HG02623 (cell line): ENCODE data around the gene PLD4.
A peak's percentile ranks its signal among the peaks of the same experiment; 100 is the strongest.
"Not testable (repeated sequence)": the region's sequence is repeated elsewhere in the genome, so short reads cannot be mapped to it uniquely, and the experiment has no call there.

ENCODE experiments used
- ATAC-seq: cut with Tn5 transposase; IDR thresholded peaks from one replicate; pipeline ENCODE4 v1.9.1; 2021; ENCODE audit warnings: moderate library complexity; ENCODE audit not compliant: unreplicated experiment

PLD4 gene, protein sequence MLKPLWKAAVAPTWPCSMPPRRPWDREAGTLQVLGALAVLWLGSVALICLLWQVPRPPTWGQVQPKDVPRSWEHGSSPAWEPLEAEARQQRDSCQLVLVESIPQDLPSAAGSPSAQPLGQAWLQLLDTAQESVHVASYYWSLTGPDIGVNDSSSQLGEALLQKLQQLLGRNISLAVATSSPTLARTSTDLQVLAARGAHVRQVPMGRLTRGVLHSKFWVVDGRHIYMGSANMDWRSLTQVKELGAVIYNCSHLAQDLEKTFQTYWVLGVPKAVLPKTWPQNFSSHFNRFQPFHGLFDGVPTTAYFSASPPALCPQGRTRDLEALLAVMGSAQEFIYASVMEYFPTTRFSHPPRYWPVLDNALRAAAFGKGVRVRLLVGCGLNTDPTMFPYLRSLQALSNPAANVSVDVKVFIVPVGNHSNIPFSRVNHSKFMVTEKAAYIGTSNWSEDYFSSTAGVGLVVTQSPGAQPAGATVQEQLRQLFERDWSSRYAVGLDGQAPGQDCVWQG

DNA sequence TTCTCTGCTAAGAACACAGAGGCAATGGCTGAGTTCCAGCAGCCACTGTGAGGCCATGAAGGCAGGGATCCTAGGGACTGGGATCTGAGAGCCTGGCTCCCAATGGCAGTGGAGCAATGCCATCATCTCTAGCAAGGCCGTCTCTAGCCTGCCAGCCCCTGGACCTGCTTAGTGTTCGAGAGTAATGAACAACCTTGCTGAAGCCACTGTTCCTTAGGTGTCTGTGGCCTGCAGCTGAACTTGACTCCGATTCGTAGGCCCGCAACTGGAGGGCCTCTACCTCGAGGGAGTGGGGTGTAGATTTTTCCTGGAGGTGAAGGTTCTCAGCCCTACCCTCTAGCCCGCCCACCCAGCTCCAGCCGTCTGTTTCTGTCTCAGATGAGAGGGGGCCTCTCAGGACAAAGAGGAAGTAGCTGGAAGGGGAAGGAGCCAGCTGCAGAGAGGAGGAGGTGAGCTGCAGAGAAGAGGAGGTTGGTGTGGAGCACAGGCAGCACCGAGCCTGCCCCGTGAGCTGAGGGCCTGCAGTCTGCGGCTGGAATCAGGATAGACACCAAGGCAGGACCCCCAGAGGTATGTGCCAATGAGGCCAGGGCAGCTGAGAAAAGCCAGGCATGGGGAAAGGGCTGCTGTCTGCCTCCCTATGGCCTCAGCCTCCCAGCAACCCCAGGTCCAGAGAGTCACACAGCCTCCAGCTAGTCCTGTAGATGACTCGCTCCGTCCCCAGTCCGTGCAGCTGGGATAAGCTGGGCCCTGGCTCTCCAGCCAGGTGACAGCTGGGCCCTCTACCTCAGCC is at the start of gene PLD4:
TSS of gene PLD4 (plus strand) at position 459 of the 793 bp plus-strand sequence. CDS start 2,262 bp downstream, outside the sequence.
- ATAC-seq = peak; percentile 36

DNA sequence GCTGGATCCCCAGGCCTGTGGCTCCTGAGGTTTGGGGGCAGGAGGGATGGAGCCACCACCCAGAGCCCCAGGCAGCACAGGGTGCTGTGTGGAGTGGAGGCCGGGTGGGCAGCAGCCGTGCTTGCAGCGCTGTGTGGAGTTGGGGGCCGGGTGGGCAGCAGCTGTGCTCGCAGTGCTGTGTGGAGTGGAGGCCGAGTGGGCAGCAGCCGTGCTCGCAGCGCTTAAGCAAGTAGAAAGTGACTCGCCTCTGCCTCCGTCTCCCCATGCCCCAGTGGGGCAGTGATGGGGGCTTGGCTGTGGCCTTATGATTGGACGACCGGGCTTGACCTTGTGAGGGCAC is 49.3 kb upstream of the PLD4 start:
- ATAC-seq = no peak

DNA sequence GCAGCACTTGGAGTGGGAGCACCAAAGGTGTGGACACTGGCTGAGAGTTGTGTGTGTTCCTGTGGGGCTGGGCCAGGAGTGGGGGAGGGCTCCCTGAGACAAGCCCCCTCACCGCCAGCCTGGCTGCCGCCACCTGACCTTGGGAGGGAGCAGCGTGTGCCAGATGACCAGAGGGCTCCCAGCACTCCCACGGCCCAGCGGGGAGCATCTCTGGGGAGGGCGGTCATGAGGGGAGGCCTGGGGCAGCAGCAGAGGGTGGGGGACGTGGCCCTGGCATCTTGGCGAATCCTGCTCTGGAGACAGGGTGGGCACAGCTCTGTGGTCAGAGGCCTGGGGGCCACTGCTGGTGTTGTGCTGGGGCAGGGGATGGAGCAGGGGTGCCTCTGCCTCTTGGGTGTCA is 48.9 kb upstream of the PLD4 start:
- no peak for ATAC-seq

DNA sequence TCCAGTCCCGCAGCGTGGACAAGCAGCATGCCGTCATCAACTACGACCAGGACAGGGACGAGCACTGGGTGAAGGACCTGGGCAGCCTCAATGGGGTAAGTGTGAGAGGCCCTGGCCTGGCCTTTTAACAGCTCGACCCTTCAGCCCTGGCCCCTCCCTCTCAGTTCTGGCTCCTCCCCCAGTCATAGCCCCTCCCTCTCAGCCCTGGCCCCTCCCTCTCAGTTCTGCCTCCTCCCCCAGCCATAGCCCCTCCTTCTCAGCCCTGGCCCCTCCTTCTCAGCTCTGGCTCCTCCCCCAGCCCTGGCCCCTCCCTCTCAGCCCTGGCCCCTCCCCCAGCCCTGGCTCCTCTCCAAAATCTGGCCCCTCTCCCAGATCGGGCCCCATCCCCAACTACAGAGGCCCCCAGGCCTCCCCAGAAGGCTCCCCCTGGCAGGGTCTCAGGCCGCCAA is 48.4 kb upstream of the PLD4 start:
- ATAC-seq = no peak

DNA sequence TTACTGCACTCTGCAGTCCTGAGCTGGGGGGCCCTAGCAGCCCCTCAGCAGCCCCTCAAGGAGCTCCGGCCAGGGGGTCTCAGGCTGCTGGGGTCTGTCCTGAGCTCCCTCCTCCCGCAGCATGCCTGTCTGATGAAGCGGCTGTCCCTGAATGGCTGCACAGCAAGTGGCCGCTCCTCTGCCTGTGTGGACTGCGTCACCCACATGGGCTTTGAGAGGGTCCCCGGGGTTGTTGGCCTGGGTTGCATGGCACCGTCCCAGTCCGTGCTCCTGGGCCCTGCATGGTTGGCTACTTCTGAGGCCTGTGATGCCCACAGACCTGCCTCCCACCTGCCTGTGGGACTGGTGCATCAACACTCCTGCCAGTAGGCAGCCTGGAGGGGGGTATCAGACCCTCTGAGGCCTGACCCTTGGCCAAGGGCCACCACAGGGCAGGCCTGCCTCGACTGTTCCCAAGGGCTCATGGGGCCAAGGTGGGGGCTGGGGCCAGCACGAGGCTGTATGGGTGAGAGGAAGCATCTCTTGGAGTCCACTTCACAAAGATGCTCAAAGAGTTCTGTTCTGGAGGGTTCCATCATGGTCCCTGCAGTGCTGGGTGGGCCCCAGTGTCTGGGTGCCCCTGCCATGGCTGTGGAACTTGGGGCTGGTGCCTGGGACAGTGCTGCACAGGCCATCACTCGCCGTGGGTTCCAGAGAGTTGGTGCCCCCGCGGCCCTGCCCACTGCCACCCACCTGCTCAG is 47.4 kb upstream of the PLD4 start:
- no peak for ATAC-seq

DNA sequence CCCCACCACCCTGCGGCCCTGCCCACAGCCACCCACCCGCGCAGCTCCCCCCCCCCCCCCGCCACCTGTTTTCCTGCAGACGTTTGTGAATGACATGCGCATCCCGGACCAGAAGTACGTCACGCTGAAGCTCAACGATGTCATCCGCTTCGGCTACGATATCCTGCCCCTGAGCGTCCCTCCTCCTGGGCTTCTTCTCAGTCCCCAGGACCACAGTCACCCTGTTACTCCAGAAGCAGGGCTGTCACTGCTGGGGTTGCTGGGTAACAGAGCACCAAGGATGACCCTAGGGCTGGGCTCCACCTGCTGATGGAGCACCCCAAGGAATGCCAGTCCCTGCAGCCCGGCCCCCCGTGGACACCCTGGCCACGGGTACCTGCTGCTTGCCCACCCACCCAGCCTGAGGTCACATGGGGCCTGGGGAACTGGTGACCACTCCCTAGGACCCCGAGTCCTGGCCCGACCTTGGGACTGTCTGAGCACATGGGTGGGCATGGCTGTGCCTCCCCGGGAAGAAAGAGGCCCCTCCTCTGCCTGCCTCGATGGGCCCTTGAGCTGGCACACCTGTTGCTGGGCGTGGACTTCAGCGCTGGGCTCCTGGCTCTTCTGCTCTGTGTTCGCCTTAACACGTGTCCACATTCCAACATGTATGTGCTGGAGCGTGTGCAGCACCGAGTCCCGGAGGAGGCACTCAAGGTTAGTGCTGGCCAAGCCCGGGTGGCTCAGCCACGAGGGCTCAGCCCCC is 46.7 kb upstream of the PLD4 start:
- no peak for ATAC-seq

DNA sequence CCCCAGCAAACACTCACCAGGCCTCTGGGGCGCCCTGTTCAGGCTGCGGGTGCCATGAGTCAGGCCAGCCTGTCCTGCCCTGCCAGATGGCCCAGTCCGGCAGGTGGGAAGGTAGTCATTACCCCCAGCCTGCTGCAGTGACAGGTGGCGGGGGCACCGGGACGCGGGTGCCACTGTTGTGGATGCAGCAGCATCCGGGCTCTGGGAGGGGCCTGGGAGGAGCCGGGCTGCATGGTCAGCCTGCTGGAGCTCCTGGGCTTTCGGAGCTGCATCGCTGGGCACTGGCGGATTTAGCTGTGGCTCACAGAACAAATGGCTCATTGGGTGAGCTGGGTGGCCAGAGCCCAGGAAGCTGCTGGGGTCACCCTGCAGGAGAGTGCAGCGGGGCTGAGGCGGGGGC is 46.1 kb upstream of the PLD4 start:
- ATAC-seq = no peak

DNA sequence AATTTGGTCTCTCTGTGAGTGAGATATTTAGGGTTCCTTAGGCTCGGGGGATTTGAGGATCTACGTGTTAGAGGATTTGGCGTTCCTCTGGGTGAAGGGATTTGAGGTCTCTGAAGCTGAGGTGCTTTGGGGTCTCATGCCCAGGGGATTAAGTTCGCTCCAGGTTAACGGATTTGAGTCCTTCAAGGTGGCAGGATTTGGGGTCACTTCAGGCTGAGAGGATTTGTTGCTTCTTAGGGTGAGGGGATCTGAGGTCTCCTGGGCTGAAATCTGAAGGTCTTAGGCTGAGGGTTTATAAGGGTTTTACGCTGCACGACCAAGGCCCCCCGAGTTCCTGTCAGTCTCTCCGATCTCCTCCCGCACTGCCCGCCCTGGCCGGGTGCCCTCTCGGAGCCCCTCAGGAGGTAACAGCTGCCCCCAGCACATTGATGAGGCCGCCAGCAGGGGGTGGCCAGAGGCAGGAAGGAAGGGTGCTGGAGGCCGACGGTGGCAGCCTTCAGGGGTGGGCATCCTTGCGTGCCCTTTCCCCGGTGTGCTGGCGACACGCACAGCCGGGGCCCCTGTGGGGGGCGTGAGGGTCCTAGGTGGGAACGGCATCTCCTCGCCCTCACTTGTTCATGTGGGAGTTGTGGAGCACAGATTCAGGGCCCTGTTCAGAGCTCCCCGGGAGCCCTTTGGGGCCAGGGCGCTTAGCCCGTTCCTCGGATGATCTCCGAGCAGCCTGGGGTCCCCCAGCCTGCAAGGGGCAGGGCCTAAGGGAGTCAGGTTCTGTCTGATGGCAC is 45.3 kb upstream of the PLD4 start:
- ATAC-seq = no peak

DNA sequence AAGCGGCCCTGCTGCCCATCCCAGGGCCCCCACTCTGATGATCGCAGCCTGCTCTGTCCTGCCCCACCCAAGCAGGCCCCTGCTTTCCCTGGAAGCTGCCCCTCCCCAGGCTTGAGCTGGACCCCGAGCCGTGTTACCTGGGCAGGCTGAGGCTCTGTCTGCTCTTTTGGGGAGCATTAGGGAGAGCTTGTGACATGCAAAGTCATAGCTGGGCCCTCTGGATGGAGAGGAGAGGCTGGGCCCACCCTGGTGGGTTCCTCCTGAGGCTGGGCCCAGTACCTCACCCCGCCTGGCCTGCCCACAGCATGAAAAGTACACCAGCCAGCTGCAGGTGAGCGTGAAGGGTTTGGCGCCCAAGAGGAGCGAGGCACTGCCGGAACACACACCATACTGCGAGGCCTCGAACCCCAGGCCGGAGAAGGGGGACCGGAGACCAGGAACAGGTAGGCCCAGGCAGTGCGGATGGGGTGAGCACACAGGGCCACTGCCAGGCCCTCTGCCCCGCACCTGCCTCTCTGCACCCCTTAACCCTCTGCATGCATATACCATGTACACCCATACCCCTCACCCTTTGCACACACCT is 44.6 kb upstream of the PLD4 start:
- no peak for ATAC-seq

DNA sequence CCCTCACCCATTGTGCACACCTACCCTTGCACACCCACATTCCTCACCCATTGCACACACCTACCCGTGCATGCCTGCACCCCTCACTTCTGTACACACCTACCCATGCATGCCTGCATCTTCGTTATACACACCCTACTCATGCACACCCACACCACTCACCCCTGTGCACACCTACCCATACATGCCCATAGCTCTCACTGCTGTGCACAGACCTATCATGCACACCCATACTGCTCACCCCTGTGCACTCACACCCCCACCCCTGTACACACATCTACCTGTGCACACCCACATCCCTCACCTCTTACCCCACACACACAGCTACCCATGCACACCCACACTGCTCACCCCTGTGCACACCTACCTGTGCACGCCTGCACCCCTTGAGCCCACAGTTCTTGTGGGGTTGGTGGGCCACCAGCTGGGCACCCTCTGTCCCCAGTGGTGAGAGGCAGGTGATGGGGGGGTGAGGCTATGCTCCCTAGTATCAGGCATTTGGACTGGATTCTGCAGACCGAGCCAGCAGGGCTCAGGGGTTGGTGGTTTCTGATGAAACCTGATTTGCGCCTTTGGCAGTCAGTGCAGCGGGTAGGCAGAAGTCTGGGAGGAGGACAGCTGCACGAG is 44.0 kb upstream of the PLD4 start:
- ATAC-seq = no peak

DNA sequence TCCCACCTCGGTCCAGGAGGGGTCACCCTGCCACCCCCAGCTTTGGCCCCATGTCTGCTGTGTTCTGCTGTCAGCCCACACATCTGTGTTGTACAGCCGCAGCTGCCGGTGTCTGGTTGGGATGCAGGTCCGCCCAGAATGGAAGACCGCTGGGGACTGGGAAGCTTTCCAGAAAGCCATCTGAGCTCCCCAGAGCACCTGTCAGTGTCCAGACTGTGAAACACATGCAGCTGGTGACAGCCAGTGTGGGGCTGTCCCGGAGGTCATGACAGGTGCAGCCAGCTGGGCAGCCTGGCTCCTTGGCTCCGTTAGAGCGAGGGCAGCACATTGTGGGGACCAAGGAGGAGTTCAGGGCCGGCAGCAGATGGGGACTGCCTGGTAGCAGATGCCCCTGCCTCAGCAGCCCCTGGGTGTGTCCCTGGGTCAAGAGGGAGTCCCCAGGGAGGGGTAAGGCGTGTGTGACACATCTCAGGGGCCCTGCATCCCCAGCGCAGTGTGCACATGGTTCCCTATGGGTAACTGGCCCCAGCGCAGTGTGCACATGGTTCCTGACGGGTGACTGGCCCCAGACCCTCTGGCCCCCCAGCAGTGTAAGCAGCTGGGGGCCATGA is 43.2 kb upstream of the PLD4 start:
- no peak for ATAC-seq

DNA sequence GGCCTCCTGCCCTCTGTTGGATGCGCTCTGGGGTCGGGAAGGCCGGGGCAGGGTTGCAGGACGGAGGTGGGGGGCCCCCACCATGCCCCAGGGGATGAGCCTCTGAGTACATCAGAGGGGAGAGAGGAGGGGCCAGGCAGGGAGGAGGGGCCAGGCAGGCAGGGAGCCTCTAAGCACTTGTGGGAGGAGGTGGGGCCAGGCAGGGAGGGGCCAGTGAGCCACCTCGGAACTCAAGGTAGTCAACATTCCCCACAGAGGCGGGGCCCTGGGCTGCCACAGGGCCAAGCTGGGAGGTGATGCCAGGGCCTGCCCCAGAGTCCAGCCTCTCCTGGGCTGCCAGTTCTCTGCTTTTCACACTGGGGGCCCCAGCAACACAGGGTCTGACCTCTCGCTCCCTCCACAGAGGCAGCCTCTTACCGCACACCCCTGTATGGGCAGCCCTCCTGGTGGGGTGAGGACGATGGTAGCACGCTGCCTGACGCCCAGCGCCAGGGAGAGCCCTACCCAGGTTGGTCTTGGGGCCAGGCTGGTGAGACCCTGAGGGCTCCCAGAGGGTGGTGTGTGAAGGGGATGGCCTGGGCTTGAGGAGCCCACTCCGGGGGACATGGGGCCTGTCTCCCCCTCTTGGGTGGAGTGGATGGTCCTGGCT is 42.2 kb upstream of the PLD4 start:
- no peak for ATAC-seq

DNA sequence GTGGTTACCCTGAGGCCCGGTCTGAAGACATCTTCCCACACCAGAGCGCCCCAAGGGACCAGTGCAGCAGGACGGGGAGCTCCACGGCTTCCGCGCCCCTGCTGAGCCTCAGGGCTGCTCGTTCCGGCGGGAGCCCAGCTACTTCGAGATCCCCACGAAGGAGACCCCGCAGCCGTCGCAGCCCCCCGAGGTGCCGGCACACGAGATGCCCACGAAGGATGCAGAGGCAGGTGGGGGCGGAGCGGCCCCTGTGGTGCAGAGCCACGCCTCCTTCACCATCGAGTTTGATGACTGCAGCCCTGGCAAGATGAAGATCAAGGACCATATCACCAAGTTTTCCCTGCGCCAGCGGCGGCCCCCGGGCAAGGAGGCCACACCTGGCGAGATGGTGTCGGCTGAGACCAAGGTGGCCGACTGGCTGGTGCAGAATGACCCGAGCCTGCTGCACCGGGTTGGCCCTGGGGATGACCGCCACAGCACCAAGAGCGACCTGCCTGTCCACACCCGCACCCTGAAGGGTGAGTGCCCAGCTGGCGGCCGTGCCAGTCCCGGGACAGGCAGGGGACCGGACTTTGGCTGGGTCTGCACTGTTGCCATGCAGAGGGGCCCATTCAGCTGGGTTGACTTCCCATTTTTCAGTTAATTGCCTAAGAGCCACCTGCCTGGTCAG is 41.6 kb upstream of the PLD4 start:
- ATAC-seq = no peak

DNA sequence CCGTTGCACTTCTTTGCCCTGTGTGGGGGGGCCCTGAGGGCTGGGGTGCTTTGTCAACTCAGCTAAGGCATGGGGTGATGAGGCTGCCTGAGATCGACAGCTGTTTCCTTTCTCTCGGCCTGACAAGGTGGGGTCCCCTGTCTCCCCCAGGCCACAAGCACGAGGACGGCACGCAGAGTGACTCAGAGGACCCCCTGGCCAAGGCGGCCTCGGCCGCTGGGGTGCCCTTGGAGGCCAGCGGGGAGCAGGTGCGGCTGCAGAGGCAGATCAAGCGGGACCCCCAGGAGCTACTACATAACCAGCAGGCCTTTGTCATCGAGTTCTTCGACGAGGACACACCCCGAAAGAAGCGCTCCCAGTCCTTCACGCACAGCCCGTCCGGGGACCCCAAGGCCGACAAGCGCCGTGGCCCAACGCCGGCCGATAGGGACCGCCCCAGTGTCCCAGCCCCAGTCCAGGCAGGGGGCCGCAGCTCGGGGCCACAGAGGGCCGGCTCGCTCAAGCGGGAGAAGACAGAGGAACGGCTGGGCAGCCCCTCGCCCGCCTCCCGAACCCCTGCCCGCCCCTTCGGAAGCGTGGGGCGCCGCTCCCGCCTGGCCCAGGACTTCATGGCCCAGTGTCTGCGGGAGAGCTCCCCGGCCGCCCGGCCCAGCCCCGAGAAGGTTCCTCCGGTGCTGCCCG is 40.9 kb upstream of the PLD4 start:
- ATAC-seq = no peak

DNA sequence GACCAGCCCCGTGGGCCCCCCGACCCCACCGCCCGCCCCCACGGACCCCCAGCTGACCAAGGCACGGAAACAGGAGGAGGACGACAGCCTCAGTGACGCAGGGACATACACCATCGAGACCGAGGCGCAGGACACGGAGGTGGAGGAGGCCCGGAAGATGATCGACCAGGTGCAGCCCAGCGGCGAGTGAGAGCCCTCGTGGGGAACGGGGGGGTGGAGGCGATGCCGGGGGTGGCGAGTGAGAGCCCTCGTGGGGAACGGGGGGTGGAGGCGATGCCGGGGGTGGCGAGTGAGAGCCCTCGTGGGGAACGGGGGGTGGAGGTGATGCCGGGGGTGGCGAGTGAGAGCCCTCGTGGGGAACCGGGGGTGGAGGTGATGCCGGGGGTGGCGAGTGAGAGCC is 40.3 kb upstream of the PLD4 start:
- ATAC-seq = not testable (repeated sequence)

DNA sequence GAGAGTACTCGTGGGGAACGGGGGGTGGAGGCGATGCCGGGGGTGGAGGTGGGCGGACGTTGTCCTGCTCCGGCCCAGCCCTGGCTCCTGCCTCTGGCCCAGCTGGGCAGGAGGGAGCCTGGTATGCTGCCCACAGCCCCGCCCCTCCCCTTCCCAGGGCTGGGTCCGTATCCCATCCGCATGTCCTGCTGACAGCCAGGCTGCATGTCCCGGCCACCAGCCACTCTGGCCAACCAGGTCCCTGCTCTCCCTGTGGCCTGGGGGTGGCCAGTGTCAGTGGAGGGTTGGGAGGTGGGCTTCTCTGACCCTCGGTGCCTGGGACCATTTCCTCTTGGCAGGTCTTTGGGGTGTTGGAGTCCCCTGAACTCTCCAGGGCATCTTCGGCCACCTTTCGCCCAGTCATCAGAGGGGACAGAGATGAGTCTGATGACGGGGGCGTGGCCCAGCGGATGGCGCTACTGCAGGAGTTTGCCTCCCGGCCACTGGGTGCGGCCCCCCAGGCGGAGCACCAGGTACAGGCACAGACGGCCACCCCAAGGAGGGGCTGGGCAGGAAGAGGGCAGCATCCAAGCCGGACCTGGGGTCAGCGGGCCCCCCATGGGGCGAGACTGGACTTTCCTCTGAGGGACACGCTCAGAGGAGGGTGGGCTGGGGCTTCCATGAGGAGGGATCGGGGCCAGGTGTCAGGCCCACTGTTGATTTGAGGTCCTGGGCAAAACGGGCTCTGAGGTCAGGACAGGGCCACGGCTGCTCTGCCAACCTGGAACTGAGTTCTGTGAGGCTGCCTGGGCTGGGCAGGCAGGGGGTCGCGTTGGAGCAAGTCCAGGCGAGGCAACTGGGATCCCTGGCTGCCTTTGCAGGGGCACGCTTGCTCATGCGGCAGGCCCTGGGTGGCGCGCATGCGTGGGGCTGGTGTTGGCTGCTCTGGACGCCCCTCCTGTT is 39.4 kb upstream of the PLD4 start:
- no peak for ATAC-seq
